HG02885 (cell line): ENCODE data around the gene NLK.
"Not testable (repeated sequence)": the region's sequence is repeated elsewhere in the genome, so short reads cannot be mapped to it uniquely, and the experiment has no call there.

ENCODE experiments used
- ATAC-seq: cut with Tn5 transposase; IDR thresholded peaks from one replicate; pipeline ENCODE4 v1.9.1; 2021; ENCODE audit warnings: mild to moderate bottlenecking; ENCODE audit not compliant: unreplicated experiment, poor library complexity

NLK gene

DNA sequence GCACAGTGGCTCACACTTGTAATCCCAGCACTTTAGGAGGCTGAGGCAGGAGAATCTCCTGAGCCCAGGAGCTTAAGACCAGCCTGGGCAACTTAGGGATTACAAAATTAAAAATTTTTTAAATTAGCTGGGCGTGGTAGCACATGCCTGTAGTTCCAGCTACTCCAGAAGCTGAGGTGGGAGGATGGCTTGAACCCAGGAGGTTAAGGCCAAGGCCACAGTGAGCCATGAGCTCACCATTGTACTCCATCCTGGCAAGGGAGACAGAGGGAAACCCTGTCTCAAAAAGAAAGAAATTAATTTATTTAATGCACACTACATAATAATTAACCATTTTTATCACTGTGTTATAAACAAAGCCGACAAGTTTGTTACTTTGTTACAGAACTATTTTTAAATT is 145.5 kb downstream of the NLK start:
- no peak for ATAC-seq

DNA sequence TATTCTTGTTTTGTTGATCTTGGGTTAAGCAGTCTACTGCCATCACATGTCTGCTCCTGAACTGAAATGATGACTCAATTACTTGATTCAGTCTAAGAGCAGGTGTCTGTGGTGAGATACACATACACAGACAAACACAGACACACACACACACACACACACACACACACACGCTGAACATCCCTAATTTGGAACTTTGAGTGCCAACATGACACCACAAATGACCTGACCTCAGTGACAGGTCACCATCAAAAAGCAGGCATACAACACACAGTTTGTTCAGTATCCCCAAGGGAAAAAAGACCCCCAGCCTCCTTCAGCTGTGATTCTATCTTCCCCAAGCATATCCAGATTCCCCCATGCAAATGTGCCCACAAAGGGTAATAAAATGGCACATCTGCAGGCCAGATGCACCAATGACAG is 146.4 kb downstream of the NLK start:
- ATAC-seq, result no peak

DNA sequence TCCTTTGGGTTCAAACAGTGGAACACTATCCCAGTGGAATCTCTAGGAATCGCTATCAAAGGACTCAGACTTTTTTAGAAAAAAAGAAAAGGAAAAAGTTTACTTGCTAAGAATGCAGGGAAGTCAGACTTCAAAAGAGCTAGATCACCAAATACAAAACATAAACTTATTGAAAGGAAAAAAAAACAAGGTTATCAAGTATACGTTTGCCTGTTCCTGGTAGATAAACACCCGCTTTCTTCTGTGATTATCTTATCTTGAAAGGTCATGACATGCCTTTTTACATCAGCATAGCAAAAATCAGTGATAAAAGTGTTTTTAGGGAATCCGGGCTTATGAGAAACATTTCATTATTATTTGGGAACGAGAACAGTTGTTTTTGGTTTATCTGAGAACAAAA is 147.2 kb downstream of the NLK start:
- no peak for ATAC-seq

- no peak for ATAC-seq
Observed at GRCh38 chr17:28191018-28191417, 148.5 kb downstream of the NLK start.

DNA sequence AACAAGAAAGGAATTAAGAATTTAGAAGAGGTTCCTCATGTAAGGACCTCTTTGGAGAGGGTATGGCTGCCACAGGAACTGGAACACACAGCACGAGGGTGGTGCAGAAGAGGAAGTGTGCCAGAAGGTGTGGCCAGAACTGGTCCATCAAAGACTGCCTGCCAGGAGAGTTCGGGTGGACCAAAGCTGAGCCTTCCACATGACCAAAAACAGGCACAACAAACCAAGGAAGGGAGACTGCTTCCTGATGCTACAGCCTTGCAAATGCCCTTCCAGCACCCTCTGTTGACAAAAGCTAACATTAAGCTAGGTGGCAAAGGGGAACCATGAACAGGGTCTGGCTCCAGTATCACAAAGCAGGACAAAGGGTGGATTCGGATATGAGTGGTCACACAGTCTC is 150.8 kb downstream of the NLK start:
- ATAC-seq, result no peak

GRCh38 chr17:28194382-28194781 is 151.9 kb downstream of the NLK start:
- ATAC-seq, result no peak

GRCh38 chr17:28196636-28197035 is 154.2 kb downstream of the NLK start:
- ATAC-seq, result no peak

- ATAC-seq, result no peak
Observed at GRCh38 chr17:28199115-28199514, 156.6 kb downstream of the NLK start.

GRCh38 chr17:28199728-28200127 is 157.3 kb downstream of the NLK start:
- no peak for ATAC-seq

DNA sequence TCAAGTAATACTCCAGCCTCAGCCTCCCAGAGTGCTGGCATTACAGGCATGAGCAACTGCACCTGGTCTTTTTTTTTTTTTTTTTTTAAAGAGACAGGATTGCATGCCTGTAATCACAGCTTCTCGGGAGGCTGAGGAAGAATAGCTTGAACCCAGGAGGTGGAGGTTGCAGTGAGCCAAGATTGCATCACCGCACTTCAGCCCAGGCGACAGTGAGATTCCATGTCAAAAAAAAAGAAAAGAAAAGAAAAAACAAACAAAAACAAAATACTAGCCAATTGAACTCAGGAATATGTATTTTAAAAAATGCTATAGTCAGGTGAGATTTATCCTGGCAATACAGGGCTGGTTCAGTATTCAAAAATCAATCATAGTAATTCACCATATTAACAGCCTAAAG is 158.8 kb downstream of the NLK start:
- no peak for ATAC-seq

- ATAC-seq, result no peak
Observed at GRCh38 chr17:28204244-28204643, 161.8 kb downstream of the NLK start.

GRCh38 chr17:28204751-28205150 is 162.3 kb downstream of the NLK start:
- no peak for ATAC-seq

DNA sequence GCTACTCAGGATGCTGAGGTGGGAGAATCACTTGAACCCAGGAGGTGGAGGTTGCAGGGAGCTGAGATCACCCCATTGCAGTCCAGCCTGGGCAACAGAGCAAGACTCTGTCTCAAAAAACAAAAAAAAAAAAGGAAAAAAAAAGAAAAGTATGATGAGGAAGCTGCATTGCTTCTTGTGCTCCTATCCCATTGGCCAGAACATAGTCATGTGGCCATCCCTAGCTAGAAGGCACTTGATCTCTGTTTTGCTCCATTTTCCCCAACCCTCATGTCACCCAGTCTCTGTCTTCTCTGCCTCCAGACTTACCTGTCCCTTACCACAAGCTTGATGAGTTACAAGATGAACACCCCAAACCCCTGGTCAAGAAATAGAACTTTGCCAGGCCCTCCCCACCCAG is 163.8 kb downstream of the NLK start:
- ATAC-seq, result no peak

GRCh38 chr17:28211811-28212210 is 169.3 kb downstream of the NLK start:
- no peak for ATAC-seq

DNA sequence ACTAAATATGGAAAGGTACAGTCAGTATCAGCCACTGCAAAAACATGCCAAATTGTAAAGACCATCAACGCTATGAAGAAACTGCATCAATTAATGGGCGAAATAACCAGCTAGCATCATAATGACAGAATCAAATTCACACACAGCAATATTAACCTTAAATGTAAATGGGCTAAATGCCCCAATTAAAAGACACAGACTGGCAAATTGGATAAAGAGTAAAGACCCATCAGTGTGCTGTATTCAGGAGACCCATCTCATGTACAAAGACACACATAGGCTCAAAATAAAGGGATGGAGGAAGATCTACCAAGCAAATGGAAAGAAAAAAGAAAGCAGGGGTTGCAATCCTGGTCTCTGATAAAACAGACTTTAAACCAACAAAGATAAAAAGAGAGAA is 171.1 kb downstream of the NLK start:
- not testable (repeated sequence) for ATAC-seq

- no peak for ATAC-seq
Observed at GRCh38 chr17:28216052-28216451, 173.6 kb downstream of the NLK start.

DNA sequence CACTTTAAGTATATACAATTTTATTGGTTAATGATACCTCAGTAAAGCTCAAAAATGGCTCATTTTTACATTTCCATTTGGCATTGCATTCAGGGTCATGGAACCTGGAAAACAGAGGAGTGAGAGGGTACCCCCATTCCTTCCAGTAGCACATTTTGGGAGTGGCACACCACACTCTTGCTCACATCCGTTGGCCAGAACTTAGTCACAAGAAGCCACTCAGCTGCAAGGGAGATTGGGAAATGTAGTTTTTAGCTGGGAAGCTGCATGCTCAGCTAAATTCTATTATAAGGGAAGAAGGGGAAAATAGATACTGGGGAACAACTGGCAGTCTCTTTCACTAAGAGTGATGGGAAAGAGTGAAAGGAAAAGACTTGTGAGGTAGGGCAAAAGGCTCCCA is 174.1 kb downstream of the NLK start:
- ATAC-seq, result no peak

DNA sequence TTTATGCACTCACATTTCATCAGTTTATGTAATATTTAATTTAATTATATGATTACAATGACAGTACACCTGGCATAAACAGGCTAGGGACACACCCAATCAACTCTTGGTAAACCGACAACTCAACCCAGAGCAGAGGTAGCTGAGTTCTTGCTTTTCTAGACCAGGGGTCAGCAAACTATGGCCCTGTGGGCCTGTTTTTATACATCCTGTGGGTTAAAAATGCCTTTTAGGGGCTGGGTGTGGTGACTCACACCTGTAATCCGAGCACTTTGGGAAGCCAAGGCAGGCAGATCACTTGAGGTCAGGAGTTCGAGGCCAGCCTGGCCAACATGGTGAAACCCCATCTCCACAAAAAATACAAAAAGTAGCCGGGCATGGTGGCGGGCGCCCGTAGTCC is 177.3 kb downstream of the NLK start:
- ATAC-seq, result no peak

DNA sequence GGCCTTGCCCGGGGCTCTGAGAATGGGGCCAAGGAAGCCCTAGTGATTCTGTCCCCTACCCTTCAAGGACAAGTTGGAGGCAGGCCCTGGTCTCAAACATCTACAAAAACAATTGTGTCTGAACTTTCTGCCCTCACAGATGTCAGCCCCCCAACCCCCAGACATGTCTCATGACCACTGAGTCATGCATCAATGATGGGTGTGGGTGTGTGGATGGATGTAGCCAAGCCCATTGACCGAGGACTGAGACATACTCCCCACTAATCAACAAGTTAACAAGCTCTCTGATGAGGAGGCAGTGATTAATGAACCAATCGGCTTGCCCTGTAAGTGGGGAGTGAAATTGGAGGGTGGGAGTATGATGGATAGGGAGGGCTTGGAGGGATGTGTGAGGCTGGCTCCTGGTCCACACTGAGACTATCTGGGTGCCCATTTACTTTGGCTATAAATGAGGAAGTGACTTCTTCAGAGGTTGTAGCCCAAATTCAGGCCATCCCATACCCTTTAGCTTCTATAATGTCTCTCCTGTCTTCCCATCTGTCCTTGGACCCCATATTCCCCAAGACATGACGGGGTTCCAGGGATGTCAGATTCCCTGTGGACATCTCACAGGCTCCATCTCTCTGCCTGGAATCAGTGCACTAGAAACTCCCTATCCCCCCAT is 179.4 kb downstream of the NLK start:
- no peak for ATAC-seq

DNA sequence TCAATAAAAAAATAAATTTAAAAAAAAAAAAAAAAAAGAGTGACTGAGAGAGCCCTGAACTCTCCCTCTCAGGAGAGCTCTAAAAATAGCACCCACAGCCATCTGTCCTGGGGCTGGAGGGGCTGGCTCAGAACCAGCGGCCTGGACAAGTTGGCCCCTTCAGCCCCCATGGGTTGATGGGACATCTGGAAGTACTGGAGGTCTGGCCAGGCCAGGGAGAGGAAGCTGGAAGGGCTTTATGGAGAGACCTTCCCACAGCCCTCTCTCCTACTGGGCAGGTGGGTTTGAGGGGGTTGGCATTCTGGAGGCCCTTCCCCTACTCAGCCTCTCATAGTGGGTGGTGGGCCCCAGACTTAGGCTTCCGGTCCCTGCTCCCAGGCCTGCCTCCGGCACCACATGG is 182.8 kb downstream of the NLK start:
- no peak for ATAC-seq

GRCh38 chr17:28225867-28226266 is 183.4 kb downstream of the NLK start:
- no peak for ATAC-seq

DNA sequence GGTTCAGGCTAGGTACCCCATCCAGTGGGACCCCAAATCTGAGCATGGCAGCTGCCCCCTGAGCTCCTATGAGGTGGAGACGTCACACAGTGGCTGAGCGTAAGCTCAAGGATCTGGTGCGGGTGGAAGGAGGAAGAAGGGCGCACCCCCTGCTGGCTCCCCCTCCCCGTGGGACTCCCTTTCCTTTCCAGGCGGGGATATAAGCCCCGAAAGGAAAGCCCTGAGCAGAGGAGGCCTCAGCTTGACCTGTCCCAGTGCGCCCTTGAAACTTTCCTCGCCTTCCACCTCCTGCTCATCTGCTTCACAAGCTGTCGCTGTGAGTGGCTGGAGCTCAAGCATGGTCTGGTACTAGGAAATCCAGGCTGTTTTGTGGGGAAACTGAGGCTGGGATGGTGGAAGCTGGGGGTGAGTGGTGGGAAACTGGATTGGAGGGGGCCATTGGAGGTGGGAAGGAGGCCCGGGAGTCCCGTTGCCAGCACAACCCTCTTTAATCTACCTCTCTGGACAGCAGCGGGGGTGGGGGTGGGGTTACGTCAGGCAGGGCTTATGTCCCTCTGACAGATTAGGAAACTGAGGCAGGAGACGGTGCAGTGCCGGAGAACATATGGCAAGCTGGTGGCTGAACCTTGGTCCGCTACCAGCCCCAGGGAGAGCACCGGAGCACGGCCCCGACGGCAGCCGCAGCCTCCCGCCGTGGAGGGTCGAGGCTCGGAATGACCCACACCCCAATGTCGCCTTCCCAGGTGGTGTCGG is 184.3 kb downstream of the NLK start:
- no peak for ATAC-seq
